ENCODE data around the gene AMH. TPM values are rescaled to one million over a fixed set of nuclear protein-coding genes. Genes with fewer than 3 reads are reported as not detected.

The AMH gene
- total RNA-seq, 5 donors from 2014 or later (not counting 1 experiment from before 2014, with no cell fraction given) = 2.1 to 13.5 (median 5.3) TPM

GRCh38 chr19:2237051-2237868 lies 11.9 kb upstream of the AMH start:
- H3K36me3 Mint-ChIP-seq = peaks cover 12% of the 10 kb centered on the region
- ChIA-PET CTCF (interaction anchor here (0.6 to 1.4 kb wide), 3 partner anchors 22 to 325 kb away, joined by 3 to 9 read pairs (median 4); no protein-coding TSS in a partner anchor), POLR2A (interaction anchor here (0.6 to 0.7 kb wide), 2 partner anchors 85 to 153 kb away, joined by 6 to 9 read pairs; no protein-coding TSS in a partner anchor)
- Histone ChIP-seq H3K27me3 (replicated peaks in 1 of 2; ENCODE audit: control insufficient read depth in 2 of 2, extremely low read depth in 1 of 2, insufficient read depth in 2 of 2, low read length in 1 of 2) (no peaks in the 10 kb centered on the region), H3K4me3 (ENCODE audit: control insufficient read depth in 1 of 2, extremely low read depth in 1 of 2, low read length in 1 of 2) (peak overlapping the region; percentile 59 to 72), H3K4me1 (ENCODE audit: control insufficient read depth in 1 of 2, extremely low read depth in 1 of 2, insufficient read depth in 2 of 2, low read length in 2 of 2) (peaks cover 30 to 83% of the 10 kb centered on the region in 2 experiments), H3K27ac (ENCODE audit: low read length) (peak overlapping the region; percentile 97), H3K9me3 (no peaks in the 10 kb centered on the region), H3K36me3 (ENCODE audit: control insufficient read depth in 2 of 2, extremely low read depth in 1 of 2, insufficient read depth in 1 of 2, low read length in 1 of 2) (peaks cover 5 to 24% of the 10 kb centered on the region in 2 donors)
- WGBS (ENCODE audit: insufficient coverage) = 29% methylated on average over 30 of the region's 43 CpGs
- H3K9me3 Mint-ChIP-seq = no peaks in the 10 kb centered on the region
- no peaks in the 10 kb centered on the region for H3K27me3 Mint-ChIP-seq
- ATAC-seq (replicated peaks in 1 of 4) (no peak), DNase-seq (no peak)
- peak overlapping the region; percentile 94 to 96 (median 95) for H3K4me3 Mint-ChIP-seq
- peaks cover 60 to 79% (median 60%) of the 10 kb centered on the region in 3 donors for H3K4me1 Mint-ChIP-seq
- peak overlapping the region; percentile 88 to 97 for H3K27ac Mint-ChIP-seq

DNA sequence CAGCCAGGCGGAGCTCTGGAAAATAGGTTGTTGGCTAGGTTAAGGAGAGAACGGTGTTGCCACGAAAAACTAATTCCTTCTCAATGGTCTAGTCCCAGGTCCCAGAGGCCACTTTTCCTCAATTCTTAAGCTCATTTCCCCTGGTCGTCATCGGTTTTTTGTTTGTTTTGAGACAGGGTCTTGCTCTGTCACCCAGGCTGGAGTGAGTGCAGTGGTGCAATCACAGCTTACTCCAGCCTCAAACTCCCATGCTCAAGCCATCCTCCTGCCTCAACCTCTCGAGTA lies 11.3 kb upstream of the AMH start:
- peak overlapping the region; percentile 97 for H3K27ac ChIP-seq (ENCODE audit: low read length)
- Mint-ChIP-seq H3K4me1 (peaks cover 66 to 80% (median 66%) of the 10 kb centered on the region in 3 donors), H3K9me3 (no peaks in the 10 kb centered on the region), H3K27me3 (no peaks in the 10 kb centered on the region), H3K36me3 (peaks cover 17% of the 10 kb centered on the region), H3K4me3 (peak overlapping the region; percentile 94 to 96 (median 95)), H3K27ac (peak overlapping the region; percentile 88 to 97)
- peak overlapping the region; percentile 59 to 72 for H3K4me3 ChIP-seq (ENCODE audit: control insufficient read depth in 1 of 2, extremely low read depth in 1 of 2, low read length in 1 of 2)
- POLR2A ChIA-PET = interaction anchor here (0.5 to 0.6 kb wide), 2 partner anchors 37 to 152 kb away, joined by 9 to 14 read pairs; no protein-coding TSS in a partner anchor
- H3K4me1 ChIP-seq (ENCODE audit: control insufficient read depth in 1 of 2, extremely low read depth in 1 of 2, insufficient read depth in 2 of 2, low read length in 2 of 2) = peaks cover 30 to 84% of the 10 kb centered on the region in 2 experiments
- peaks cover under 1 to 24% of the 10 kb centered on the region in 2 donors for H3K36me3 ChIP-seq (ENCODE audit: control insufficient read depth in 2 of 2, extremely low read depth in 1 of 2, insufficient read depth in 1 of 2, low read length in 1 of 2)
- WGBS (ENCODE audit: insufficient coverage) = 44% methylated on average over 3 of the region's 6 CpGs
- H3K27me3 ChIP-seq (replicated peaks in 1 of 2; ENCODE audit: control insufficient read depth in 2 of 2, extremely low read depth in 1 of 2, insufficient read depth in 2 of 2, low read length in 1 of 2) = no peaks in the 10 kb centered on the region
- DNase-seq (no peak), ATAC-seq (replicated peaks in 1 of 4) (no peak)
- H3K9me3 ChIP-seq = no peaks in the 10 kb centered on the region
- CTCF ChIA-PET = interaction anchor here (0.5 to 2.1 kb wide), 6 partner anchors 20 to 399 kb away, joined by 3 to 11 read pairs (median 6); no protein-coding TSS in a partner anchor

- Histone ChIP-seq H3K27ac (ENCODE audit: low read length) (peak overlapping the region; percentile 60), H3K4me3 (ENCODE audit: control insufficient read depth in 1 of 2, extremely low read depth in 1 of 2, low read length in 1 of 2) (peak overlapping the region in 1 of 2 donors; percentile 46), H3K36me3 (ENCODE audit: control insufficient read depth in 2 of 2, extremely low read depth in 1 of 2, insufficient read depth in 1 of 2, low read length in 1 of 2) (peaks cover 2 to 28% of the 10 kb centered on the region in 2 donors), H3K9me3 (no peaks in the 10 kb centered on the region), H3K27me3 (replicated peaks in 1 of 2; ENCODE audit: control insufficient read depth in 2 of 2, extremely low read depth in 1 of 2, insufficient read depth in 2 of 2, low read length in 1 of 2) (no peaks in the 10 kb centered on the region), H3K4me1 (ENCODE audit: control insufficient read depth in 1 of 2, extremely low read depth in 1 of 2, insufficient read depth in 2 of 2, low read length in 2 of 2) (peaks cover 30 to 85% of the 10 kb centered on the region in 2 experiments)
- peak overlapping the region; percentile 94 to 96 (median 95) for H3K4me3 Mint-ChIP-seq
- no peaks in the 10 kb centered on the region for H3K27me3 Mint-ChIP-seq
- H3K9me3 Mint-ChIP-seq = no peaks in the 10 kb centered on the region
- peaks cover 15% of the 10 kb centered on the region for H3K36me3 Mint-ChIP-seq
- DNase-seq (peak in 1 of 35 experiments; percentile 40), ATAC-seq (replicated peaks in 1 of 4) (no peak)
- POLR2A ChIA-PET = interaction anchor here (1.0 to 1.7 kb wide), 4 partner anchors 19 to 237 kb away, joined by 3 to 11 read pairs (median 8); partner anchors contain the start of gene GADD45B (in 2 of the 2)
- H3K27ac Mint-ChIP-seq = peak overlapping the region; percentile 88 to 97
- H3K4me1 Mint-ChIP-seq = peaks cover 64 to 77% (median 70%) of the 10 kb centered on the region in 3 donors
- CTCF ChIA-PET = interaction anchor here in 1 of 2 donors (0.6 to 2.1 kb wide), 4 partner anchors 19 to 372 kb away, joined by 4 to 11 read pairs (median 6); no protein-coding TSS in a partner anchor
- WGBS (ENCODE audit: insufficient coverage) = 13% methylated on average over 6 of the region's 10 CpGs
These were observed 9.9 kb upstream of the AMH start for GRCh38 chr19:2239173-2239572.

DNA sequence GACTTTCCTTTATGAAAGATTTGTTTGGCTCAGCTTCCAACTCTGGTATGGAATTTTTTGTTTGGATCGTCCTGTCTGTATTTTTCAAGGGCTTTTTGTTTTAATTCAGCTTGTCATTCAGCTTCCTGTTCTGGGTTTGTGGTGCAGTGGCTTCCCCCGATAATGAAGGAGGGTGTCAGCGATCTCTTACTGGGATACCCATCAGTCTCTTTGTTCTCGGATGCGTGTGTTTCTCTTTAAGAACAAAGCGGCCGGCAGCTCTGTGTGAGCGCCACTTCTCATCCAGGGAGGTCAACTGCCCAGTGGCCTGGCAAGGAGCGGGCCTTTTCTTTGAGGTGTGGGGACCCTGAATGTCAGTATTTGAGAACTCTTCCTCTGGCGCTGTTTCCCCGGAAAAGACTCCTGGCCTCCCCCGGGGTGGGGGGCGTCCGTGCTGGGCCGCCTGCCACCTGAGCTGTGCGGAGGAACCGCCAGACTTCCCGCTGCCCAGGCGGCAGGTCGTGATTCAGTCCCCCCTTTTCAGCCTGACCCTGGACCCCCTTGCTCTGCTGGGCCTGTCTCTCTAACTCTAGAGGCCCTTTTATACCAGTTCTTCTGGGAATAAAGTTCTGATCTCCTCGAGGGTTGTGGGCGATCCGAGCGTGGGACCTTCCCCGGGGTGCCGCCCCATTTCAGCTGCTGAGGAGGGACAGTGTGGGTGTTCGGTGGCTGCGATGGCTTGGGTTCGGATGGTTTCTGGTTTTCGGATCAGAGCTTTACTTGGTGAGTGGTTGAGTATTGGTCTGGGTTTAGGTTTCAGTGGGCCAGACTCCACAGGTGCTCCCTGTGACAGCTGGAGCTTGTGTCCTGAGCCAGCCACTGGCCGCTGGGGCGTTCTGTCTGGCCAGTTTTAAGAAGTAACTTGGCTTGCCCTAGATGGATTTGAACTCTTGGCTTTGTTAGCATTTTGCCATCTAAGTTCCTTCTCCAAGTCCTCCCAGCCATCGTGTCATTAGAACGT lies 9.1 kb upstream of the AMH start:
- H3K27ac Mint-ChIP-seq = peak overlapping the region; percentile 88 to 97
- H3K4me3 Mint-ChIP-seq = peak overlapping the region; percentile 94 to 96 (median 95)
- DNase-seq (peak in 22 of 35 experiments; percentile 17 to 72 (median 40)), ATAC-seq (replicated peaks in 1 of 4) (peak in 1 of 4 experiments; percentile 15)
- H3K9me3 Mint-ChIP-seq = no peaks in the 10 kb centered on the region
- H3K4me3 ChIP-seq (ENCODE audit: control insufficient read depth in 1 of 2, extremely low read depth in 1 of 2, low read length in 1 of 2) = peak overlapping the region; percentile 46 to 70
- CTCF ChIA-PET = interaction anchor here in 1 of 2 donors (0.8 to 2.1 kb wide), 2 partner anchors 18 to 371 kb away, joined by 5 to 11 read pairs; no protein-coding TSS in a partner anchor
- no peaks in the 10 kb centered on the region for H3K27me3 ChIP-seq (replicated peaks in 1 of 2; ENCODE audit: control insufficient read depth in 2 of 2, extremely low read depth in 1 of 2, insufficient read depth in 2 of 2, low read length in 1 of 2)
- H3K36me3 ChIP-seq (ENCODE audit: control insufficient read depth in 2 of 2, extremely low read depth in 1 of 2, insufficient read depth in 1 of 2, low read length in 1 of 2) = peaks cover 9 to 35% of the 10 kb centered on the region in 2 donors
- H3K9me3 ChIP-seq = no peaks in the 10 kb centered on the region
- no peaks in the 10 kb centered on the region for H3K27me3 Mint-ChIP-seq
- peaks cover 30 to 81% of the 10 kb centered on the region in 2 experiments for H3K4me1 ChIP-seq (ENCODE audit: control insufficient read depth in 1 of 2, extremely low read depth in 1 of 2, insufficient read depth in 2 of 2, low read length in 2 of 2)
- H3K27ac ChIP-seq (ENCODE audit: low read length) = peak overlapping the region; percentile 60
- peaks cover 19% of the 10 kb centered on the region for H3K36me3 Mint-ChIP-seq
- WGBS (ENCODE audit: insufficient coverage) = 9% methylated on average over 26 of the region's 34 CpGs
- H3K4me1 Mint-ChIP-seq = peaks cover 59 to 69% (median 68%) of the 10 kb centered on the region in 3 donors
- POLR2A ChIA-PET = interaction anchor here (1.2 to 1.7 kb wide), 3 partner anchors 18 to 236 kb away, joined by 3 to 9 read pairs (median 6); partner anchors contain the start of gene GADD45B (in 1 of the 2)

DNA sequence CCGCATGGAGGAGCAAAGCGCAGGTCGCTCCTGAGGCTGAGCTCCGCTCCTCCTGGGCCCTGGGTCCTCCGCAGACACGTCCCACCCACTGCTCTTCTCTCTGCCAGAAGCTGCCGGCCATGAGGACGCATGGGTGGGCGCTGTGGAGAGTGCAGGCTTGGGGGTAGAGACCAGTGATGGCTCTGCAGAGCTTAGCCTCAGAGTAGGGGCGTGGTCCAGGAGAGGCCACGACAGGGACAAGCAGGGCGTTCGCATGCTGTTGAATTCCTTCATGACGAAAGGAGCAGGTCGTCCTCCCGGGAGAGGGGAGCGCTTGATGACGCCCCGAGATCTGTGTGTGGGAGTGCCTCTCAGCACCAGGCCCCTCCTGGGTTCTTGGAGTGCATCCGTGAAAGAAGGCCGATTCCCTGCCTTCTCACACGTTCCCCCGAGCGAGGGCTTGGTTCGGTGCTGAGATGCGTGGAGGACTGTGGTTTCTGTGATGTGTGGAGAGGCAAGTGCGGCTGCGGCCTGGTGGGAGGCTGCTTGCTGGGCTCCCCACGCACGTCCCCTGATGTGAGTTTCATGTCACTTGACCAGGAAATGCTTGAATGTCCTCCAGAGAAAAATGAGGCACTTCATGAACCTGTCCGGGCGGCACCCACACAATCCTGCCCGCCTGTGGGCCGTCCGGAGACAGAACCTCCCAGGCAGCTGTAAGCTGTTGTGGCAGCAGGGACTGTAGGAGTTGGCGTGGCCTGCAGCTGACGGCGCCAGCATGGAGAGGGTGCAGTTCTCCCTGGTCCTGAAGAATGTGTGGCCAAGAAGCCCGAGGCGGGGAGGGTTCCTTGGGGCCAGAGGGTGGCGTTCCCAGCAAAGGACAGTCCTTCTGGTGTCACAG lies 8.0 kb upstream of the AMH start:
- Histone ChIP-seq H3K27ac (ENCODE audit: low read length) (peak overlapping the region; percentile 60), H3K4me3 (ENCODE audit: control insufficient read depth in 1 of 2, extremely low read depth in 1 of 2, low read length in 1 of 2) (peak overlapping the region; percentile 2 to 46), H3K9me3 (no peaks in the 10 kb centered on the region), H3K4me1 (ENCODE audit: control insufficient read depth in 1 of 2, extremely low read depth in 1 of 2, insufficient read depth in 2 of 2, low read length in 2 of 2) (peaks cover 30 to 75% of the 10 kb centered on the region in 2 experiments), H3K27me3 (replicated peaks in 1 of 2; ENCODE audit: control insufficient read depth in 2 of 2, extremely low read depth in 1 of 2, insufficient read depth in 2 of 2, low read length in 1 of 2) (peaks cover 0 to 6% of the 10 kb centered on the region in 2 experiments), H3K36me3 (ENCODE audit: control insufficient read depth in 2 of 2, extremely low read depth in 1 of 2, insufficient read depth in 1 of 2, low read length in 1 of 2) (peaks cover 12 to 45% of the 10 kb centered on the region in 2 donors)
- WGBS (ENCODE audit: insufficient coverage) = 58% methylated on average over 35 of the region's 41 CpGs
- Mint-ChIP-seq H3K4me3 (peak overlapping the region; percentile 94 to 96 (median 95)), H3K27ac (peak overlapping the region; percentile 82 to 97), H3K27me3 (no peaks in the 10 kb centered on the region), H3K4me1 (peaks cover 56 to 64% (median 63%) of the 10 kb centered on the region in 3 donors), H3K9me3 (no peaks in the 10 kb centered on the region), H3K36me3 (peaks cover 25% of the 10 kb centered on the region)
- ATAC-seq (replicated peaks in 1 of 4) = no peak
- CTCF ChIA-PET = interaction anchor here in 1 of 2 donors (0.6 kb wide), 1 partner anchor 1446 kb away, joined by 3 read pairs; no protein-coding TSS in a partner anchor
- DNase-seq = no peak
- POLR2A ChIA-PET = no interaction called here
